WI38 (cell line): Measurements from ENCODE around the gene DBN1.

ENCODE experiments used
- H3K4me3 ChIP-seq: 2 replicates; pipeline ENCODE4 v1.5.1; 2011; ENCODE audit warnings: low read depth, mild to moderate bottlenecking, control low read depth, low read length
- TF ChIP-seq, protein P1 (sequence below): IDR thresholded peaks from 2 replicates; pipeline ENCODE4 v1.5.1; 2012; ENCODE audit warnings: low read depth, mild to moderate bottlenecking, control low read depth, low read length

DBN1 gene

DNA sequence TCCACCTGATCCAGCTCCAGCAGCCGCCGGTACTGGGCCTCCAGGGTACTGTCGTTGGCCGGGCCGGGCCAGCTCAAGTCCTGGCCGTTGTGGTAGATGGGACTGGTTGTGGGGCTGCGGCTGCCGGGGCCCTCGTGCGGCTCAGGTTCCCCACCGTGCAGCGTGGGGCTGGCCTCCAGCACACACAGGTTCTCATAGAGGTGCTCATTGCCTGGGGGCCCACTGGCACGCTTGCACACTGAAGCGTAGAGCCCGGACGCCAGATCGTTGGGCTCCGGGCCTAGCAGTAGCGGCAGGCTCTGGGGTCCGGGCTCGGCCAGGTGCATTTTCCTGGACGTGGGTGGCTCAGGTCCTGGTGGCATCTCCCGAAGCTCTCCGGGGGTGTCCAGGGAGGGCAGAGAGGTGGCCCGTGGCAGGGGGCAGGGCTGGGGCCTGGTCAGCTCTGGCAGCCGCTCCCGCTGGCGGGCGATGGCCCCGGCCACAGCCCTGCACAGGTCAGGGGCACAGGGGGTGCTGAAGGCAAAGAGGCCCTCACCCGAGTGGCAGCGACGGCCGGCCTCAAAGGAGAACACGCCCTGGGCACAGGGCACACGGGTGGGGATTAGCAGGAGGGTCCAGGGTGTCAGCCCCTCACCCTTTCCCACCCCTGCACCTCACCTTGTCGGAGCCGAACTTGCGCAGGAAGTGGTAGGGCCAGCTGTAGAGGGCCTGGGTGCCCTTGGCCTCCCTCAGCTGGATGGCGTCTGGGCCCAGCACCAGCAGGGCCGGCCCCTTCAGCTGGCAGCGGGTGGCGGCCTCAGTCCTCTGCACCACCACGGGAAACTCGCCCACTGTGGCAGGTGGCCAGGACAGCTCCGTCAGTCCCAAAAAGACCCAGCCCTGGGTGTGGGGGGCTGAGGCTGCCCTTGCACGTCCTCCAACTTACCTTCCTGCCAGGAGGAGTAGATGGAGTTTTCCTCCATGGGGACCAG, 30.9 kb upstream of the DBN1 start:
- H3K4me3 ChIP-seq, result no peak overlapping the region
- TF ChIP-seq, protein P1, sequence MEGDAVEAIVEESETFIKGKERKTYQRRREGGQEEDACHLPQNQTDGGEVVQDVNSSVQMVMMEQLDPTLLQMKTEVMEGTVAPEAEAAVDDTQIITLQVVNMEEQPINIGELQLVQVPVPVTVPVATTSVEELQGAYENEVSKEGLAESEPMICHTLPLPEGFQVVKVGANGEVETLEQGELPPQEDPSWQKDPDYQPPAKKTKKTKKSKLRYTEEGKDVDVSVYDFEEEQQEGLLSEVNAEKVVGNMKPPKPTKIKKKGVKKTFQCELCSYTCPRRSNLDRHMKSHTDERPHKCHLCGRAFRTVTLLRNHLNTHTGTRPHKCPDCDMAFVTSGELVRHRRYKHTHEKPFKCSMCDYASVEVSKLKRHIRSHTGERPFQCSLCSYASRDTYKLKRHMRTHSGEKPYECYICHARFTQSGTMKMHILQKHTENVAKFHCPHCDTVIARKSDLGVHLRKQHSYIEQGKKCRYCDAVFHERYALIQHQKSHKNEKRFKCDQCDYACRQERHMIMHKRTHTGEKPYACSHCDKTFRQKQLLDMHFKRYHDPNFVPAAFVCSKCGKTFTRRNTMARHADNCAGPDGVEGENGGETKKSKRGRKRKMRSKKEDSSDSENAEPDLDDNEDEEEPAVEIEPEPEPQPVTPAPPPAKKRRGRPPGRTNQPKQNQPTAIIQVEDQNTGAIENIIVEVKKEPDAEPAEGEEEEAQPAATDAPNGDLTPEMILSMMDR, result no peak

DNA sequence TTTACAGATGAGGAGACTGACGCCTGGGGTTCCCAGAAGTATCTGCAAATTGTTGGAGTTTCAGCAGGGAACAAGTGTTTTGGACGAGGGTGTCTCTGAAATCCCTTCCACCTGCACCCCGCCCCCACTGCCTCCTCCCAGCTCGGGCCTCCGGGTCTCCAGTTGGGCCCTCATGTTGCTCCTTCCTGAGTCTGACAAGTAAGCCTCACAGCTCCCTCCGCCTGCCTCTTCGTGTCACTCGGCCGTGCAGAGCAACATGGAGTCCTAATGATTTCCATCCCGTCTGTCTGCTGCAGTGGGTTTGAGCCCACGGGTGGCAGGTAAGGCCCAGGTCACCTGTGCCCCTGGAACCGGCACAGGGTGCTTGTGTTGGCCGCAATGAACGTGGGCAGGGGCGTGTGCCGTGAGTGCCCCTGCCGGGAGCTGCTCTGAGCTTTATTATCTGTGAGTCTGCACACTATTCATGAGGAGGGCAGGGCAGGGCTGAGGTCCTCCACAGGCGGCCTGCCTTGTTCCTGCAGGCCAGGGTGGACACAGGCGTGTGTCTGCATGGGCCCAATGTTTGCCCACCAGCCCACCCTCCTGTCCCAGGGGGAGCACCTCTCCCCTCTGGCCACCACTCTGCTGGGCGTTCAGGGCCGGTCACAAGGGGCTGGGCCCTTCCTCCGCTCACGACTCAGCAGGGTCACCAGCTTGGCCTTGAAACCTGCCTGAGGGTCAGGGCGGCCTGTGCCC, 30.1 kb upstream of the DBN1 start:
- TF ChIP-seq, protein P1, result no peak
- H3K4me3 ChIP-seq, result no peak overlapping the region

DNA sequence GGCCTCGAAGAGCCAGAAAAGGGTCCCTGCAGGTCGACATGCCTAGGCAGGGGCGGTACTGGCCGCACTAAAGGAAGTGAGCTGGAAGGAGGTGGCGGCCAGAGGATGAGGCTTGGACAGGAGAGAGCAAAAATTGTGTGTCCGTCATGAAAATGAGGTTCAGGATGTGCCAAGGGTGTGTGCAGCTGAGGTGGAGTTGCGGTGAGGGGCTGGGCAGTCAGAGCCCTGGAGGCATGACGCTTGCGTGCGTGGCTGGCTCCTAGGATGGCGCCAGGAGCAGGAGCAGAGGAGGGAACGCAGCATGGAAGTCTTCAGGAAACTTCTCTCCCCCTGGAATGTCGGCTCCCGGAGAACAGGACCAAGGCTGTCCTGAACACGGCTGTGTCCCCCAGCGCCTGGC, 29.5 kb upstream of the DBN1 start:
- TF ChIP-seq, protein P1, result no peak
- H3K4me3 ChIP-seq, result no peak overlapping the region

DNA sequence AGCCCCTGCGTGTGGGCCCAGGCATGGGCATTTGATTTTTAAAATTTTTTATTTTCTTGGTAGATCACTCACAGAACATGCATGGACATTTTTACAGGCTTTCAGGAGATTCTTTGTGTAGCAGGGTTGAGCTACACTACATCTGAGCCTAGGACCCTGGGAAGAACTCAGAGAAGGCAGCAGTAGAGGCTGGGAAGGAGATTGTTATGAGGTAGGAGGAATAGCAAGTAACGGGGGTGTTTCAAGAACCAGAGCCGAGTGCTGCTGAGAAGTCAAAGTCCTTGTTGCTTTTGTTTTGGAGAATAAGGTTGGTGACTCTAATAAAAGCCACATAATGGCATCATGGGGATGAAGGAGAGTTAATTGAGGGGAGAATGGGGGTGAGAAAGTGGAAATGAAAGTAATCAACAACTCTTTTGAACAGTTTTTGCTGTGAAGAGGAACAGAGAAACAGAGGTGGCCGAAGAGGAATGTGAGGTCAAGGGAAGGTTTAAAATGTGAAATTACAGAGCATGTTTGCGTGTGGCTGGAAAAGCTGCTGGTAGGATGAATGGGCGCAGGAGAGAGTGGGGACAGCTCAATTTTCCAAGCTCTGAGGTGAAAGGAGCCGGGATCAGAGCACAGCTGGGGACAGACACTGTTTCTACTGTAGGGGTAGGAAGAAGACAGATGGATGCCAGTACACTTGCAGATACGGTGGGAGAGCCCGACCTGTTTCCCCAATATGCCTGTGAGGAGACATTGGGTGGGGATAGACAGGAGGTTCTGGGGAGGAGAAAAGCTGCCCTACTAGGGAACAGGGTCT, 28.6 kb upstream of the DBN1 start:
- TF ChIP-seq, protein P1, result no peak
- no peak overlapping the region for H3K4me3 ChIP-seq

DNA sequence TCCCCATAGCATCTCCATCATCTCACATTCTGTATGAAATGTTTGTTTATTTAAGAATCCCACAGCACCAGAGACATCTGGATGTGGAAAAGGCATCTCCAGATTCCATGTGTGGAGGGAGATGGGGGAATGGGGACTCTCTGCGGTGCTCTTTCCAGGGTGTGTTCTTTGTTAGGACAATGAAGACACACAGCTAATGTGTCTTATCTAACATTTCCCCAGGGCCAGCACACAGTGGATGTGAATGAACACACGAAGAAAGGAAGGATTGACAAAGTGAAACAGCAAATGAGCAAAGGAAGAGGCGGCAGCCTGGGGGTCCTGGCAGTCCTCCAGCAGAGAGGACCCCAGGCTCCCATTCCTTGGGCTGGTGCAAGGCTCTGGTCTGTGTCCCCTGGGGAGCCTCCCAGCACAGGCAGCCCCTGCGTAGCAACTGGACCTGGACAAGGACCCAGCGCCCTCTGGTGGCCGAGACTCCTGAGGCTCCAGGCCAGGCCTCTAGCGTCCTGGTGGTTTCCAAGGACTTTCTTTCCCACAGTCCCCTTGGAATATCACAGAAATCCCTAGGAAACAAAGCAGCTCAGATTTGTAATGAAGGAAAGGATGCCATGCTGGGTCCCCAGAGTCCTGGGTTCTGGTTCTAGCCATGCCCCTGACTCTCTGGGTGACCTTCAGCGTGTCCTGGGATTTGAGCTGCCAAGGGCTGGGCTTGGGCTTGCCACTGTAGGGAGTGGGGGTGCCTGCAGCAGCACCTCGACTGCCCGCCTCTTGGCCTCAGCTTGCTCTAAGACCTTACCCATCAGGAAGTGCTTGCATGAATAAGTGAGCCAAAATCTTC, 27.5 kb upstream of the DBN1 start:
- TF ChIP-seq, protein P1, result peak; percentile 93
- no peak overlapping the region for H3K4me3 ChIP-seq

DNA sequence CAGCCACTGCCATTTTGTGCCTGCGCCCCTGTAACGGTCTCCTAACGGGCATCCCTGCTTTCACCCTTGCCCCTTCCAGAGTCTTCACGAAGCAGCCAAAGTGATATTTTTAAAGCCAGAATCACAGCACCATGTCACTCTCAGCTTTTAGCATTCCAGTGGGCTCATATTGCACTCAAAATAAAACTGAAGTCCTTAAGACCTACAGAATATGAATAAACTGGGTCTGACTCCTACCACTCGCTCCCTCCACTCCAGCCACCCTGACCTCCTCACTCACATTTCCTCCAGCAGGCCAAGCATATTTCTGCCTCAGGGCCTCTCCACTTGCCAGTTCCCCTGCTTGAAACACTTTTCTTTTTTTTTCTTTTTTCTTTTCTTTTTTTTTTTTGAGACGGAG, 26.4 kb upstream of the DBN1 start:
- no peak overlapping the region for H3K4me3 ChIP-seq
- TF ChIP-seq, protein P1, result no peak
